GM19395 (cell line): ENCODE measurements around the gene SPATC1L.

Source experiments
- ATAC-seq: cut with Tn5 transposase; IDR thresholded peaks from one replicate; pipeline ENCODE4 v1.9.1; 2021; ENCODE audit warnings: mild to moderate bottlenecking, moderate library complexity; ENCODE audit not compliant: unreplicated experiment

The SPATC1L gene

GRCh38 chr21:46122758-46123683 is 61.2 kb downstream of the SPATC1L start:
- ATAC-seq = no peak

GRCh38 chr21:46122237-46122671 is 62.0 kb downstream of the SPATC1L start:
- no peak for ATAC-seq

GRCh38 chr21:46121286-46122221 is 62.7 kb downstream of the SPATC1L start:
- no peak for ATAC-seq

- ATAC-seq = no peak
Measured at GRCh38 chr21:46120301-46121285, 63.7 kb downstream of the SPATC1L start.

DNA sequence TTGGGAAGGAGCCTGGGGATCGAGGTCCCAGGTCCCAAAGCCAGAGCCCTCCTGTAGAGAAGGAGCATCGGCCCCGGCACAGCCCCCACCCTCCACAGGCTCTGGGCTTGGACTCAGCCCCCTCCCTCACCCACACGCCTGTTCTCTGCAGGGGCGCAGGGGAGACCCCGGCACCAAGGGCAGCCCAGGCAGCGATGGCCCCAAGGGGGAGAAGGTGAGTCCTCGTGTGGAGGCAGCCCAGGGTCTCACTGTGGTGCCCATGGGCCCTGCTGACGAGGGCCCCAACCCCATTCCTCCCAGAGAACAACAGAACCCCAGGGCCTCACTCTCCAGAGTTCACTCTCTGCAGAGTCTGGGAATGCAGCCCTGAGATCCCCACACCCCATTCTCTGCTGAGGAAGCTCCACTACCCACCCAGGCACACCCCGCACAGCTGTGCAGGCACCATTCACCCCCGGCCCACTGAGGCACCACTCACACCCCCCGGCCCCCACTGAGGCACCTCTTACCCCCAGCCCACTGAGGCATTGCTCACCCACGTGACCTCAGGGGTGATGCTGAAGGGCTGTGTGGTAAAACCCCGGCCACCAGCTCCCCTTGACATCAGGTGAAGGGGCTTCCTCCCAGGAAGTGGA is 64.5 kb downstream of the SPATC1L start:
- ATAC-seq = no peak

DNA sequence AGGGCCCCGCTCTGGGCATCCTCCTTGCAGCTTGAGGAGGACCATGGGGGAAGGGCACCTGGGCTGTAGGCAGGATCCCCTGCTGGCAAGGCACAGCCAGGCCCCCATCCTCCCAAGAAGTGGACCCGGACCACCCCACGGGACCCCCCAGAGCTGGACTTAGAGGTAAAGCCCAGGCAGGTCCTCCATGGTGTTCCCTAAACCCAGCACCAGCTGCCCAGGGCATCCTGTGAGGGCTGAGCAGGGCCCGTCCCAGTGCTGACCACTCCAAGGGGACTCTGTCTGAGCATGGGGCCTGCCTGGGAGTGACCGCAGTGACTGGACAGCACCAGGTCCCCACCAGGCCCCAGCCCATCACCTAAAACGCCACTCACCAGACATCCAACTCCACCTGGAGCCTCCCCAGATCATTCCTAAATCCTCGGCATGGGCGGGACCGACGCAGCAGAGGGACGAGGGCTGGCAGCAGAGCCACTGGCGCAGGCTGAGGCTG is 65.1 kb downstream of the SPATC1L start:
- ATAC-seq = no peak

DNA sequence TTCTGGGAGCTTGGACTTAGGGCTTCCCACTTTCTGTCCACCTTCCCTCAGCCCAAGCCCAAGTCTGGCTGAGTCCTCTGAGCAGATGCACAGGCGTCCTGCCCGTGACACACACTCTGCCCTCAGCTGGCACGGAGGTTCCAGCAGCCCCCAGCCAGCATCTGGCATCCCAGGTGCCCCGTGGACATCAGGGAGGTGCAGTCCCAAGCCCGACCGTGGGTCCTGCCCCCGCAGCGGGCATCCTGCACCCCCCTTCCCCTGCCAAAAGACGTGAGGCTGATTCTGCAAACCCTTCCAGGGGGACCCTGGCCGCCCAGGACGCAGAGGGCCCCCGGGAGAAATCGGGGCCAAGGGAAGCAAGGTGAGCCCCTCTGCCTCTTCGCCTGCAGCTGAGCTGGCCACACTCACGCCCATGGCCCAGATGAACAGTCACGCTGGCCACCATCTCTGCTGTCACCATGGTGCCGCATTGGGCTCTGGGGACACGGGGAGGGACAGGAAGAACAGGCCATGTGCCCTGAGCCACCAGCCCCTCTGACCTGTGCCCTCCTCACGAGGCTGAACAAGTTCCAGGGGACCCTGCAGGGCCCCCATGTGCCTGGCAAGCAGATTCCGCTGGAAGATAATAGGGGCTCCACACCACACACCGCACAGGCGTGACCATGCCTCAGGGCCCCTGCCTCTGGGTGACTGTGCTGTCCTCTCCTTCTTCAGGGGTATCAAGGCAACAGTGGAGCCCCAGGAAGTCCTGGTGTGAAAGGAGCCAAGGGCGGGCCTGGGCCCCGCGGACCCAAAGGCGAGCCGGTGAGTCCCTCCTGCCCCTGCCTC is 65.7 kb downstream of the SPATC1L start:
- no peak for ATAC-seq

- ATAC-seq = no peak
Measured at GRCh38 chr21:46117586-46118315, 66.5 kb downstream of the SPATC1L start.

- no peak for ATAC-seq
Measured at GRCh38 chr21:46116776-46117585, 67.3 kb downstream of the SPATC1L start.

GRCh38 chr21:46116189-46116775 is 68.0 kb downstream of the SPATC1L start:
- ATAC-seq = no peak

GRCh38 chr21:46115441-46116188 is 68.6 kb downstream of the SPATC1L start:
- no peak for ATAC-seq

DNA sequence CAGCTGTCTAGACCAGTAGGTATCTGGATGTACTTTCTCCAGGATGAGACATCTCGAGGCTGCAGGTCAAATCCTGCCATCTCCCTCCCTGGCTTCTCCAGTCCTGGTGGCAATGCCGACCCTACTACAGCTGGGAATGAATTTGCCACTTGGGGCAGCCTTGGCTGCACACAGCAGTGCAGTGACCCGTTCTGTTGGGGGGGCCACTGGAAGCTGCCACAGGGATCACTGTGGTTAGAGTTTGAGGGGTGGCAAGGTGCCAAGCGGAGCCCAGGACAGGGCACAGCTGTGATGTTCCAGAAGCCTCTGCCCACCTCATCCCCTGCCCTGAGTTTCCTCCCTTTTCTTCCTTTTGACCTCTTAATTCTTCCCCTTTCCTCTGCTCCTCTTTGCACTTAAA is 69.3 kb downstream of the SPATC1L start:
- no peak for ATAC-seq

- no peak for ATAC-seq
Measured at GRCh38 chr21:46113497-46114176, 70.6 kb downstream of the SPATC1L start.

DNA sequence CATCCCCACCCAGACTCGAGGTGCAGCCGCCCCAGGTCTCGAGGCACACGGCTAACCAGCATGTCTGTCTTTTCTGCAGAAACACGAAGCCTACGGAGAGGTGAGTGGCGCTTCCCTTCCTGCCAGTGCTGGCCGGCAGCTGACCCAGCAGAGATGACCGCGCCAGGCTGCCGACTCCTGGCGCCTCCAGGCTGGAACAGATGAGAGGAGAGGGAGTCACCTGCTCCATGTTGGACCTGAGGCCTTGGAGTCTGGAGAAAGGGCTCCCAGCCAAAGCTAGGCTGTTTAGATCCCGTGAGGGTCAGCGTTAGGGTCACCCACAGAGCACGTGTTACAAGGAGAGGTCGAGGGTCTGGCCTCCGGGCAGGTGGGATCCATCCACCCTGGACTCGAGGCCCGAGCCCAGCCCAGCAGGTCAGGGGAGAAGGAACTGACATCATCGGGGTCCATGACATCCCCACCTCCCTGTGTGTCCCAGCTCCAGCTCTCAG is 71.5 kb downstream of the SPATC1L start:
- no peak for ATAC-seq
